ENCODE results near the gene MED4.
"Not testable (repeated sequence)": the region's sequence is repeated elsewhere in the genome, so short reads cannot be mapped to it uniquely, and the experiment has no call there.

The MED4 gene

GRCh38 chr13:48094404-48094780, 512 bp downstream of the MED4 start:
- no peak for DNase-seq (ENCODE audit: low read depth in 2 of 2)

- no peak for DNase-seq (ENCODE audit: low read depth in 2 of 2)
Measured at GRCh38 chr13:48093588-48093987, 1.3 kb downstream of the MED4 start.

DNA sequence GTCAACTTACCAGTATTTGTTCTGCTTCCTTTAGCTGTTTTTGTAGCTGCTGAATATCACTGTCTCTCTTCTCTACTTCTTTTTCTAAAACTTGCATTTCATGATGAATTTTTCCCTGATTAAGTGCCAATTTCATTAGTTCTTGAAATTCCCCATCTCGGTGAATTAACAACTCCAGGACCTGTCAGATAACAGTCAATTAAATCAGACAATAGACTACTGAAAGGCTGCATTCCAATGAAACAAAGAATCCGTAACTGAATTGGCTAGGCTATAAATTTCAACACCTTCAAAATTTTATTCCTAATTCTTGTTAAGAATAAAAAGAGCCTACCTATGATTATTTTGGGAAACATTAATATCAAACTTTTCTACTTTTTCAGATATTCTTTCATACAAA, 8.6 kb downstream of the MED4 start:
- DNase-seq (ENCODE audit: low read depth in 2 of 2) = no peak

DNA sequence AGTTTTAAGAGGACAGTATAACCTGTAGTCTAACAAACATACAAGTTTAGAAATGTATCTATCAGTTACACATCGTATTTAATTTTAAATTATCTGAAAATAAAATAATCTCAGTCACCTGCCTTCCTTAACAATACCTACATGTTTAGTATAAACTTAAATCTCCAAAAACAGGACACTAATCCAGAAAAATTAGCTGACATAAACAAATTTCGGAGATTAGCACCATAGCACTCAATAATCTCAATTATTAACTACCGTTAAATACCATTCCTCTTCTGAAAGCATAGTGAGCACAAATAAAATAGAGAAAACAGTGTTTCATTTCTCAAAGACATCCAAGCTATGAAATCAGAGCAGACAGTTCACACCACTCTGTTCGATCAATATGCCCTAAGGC, 13.2 kb downstream of the MED4 start:
- DNase-seq (ENCODE audit: low read depth in 2 of 2) = no peak

DNA sequence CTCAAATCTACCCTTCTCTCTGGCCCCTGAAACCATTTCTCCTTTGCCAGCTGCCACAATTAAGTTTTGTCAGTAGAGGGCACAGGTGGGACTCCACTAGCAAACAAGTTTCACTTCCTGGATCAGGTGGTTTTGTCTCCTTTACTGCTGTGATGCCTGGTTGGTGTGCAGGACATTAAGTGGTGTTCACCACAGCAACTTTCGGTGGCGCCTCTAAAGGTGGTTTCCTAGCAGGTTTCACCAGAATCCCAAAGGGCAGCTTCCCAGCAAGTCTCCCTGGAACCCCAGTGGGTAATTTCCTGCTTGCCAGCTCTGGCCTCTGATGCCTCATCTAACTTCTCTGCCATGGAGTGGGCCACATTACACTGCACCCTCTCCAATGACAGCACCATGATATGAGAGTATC, 16.6 kb downstream of the MED4 start:
- no peak for DNase-seq (ENCODE audit: low read depth in 2 of 2)

DNA sequence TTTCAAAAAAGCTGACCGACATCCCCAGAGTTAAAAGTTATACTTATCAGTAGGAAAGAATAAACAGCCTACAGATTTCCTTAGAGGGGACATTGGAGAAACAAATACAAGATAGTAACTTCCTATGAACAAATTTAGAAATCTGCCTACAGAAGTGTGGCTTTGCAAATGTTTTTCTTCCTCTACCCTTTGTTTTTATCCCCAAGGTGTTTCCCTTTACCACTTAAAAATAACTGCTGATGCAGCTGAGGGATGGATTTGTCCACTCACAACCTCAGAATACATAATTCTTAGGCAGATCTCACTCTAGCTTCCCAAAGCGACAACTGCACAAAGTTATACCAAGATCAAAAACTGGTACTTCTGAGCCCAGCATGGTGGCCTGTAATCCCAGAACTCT, 20.9 kb downstream of the MED4 start:
- DNase-seq (ENCODE audit: low read depth in 2 of 2) = no peak

GRCh38 chr13:48072787-48073186, 22.1 kb downstream of the MED4 start:
- DNase-seq (ENCODE audit: low read depth in 2 of 2) = no peak

DNA sequence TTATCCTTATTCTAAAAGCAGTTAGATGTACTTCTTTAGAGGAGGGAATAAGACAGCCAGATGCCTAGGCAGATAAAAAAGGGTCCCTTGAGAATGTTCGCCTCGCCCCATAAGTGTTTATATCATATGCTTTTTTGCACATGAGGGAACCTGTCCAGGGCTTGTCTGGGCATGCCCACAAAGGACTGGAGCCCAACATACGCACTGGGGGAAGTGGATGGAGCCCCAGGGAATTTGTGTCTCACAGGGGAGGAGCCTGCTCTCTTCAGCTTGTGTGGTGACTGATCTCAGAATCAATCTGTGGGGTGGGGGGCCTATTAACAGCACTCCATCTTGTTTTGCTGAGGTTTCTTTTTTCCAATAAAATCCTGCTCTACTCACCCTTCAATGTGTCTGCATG, 22.6 kb downstream of the MED4 start:
- no peak for DNase-seq (ENCODE audit: low read depth in 2 of 2)

DNA sequence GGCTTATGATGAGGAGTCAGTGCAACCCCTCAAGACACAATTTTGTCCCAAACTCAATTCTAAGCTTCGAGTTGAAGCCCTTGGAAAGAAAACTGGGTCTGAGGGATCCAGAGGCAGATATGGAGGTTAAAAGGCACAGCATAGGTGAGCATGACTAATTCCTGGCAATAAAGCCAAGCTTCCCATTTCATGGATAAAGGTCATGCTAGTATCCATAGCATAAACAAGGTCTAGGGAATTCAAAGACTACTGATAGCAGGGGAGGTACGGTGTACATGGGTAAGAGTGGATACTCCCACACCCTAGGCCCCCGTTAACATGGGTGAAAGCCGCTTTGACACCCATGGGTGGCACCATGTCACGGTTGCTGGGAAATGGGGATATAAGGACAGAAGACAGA, 24.0 kb downstream of the MED4 start:
- no peak for DNase-seq (ENCODE audit: low read depth in 2 of 2)

- DNase-seq (ENCODE audit: low read depth in 2 of 2) = no peak
Measured at GRCh38 chr13:48069573-48069972, 25.3 kb downstream of the MED4 start.

GRCh38 chr13:48068952-48069351, 26.0 kb downstream of the MED4 start:
- DNase-seq (ENCODE audit: low read depth in 2 of 2) = no peak

DNA sequence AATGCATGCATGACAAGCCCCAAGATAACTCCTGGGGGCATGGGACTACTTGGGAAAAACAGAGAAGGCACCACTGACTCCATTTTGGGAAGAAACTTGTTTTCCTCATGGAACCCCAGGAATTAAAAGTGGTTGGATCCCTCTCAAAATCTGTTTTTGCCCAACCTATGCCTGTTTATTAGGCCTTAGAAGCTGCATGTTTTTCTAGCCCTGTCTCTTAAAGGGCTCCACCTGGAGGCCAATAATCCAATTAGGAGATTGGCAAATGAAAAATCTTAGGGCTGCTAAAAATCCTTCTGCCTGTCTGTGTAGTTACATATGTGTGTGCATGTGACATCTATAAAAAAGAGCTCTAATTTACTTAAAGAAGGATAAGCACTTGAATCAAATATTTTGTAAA, 26.9 kb downstream of the MED4 start:
- DNase-seq (ENCODE audit: low read depth in 2 of 2) = no peak

DNA sequence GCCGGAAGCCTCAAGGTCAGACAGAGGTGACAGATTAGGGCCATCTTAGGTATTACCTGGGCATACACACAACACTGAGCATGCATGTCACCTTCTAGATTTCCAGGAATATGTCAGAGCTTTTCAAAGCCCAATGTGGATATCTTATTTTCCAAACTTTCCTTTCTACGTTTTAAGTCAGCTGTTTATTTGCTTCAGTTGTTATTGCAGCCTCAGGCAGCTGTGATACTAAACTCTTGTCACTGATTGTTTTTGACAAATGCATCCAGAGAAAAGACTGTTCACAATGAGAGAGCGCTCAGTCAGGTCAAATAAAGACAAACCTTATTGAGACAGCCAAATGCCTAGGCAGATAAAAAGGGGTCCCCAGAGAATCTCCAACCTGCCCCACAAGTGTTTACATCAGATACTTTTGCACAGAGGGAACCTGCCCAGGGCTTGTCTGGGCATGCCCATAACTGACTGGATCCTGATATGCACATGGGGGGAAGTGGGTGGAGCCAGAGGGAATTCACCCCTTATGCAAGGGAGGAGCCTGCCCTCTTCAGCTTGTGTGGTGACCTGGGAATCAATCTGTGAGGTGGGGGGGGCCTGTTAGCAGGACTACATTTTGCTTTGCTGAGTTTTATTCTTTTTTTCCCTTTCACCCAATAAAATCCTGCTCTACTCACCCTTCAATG, 28.5 kb downstream of the MED4 start:
- no peak for DNase-seq (ENCODE audit: low read depth in 2 of 2)

GRCh38 chr13:48059951-48060350, 35.0 kb downstream of the MED4 start:
- not testable (repeated sequence) for DNase-seq (ENCODE audit: low read depth in 2 of 2)

GRCh38 chr13:48058536-48058935, 36.4 kb downstream of the MED4 start:
- DNase-seq (ENCODE audit: low read depth in 2 of 2) = not testable (repeated sequence)

GRCh38 chr13:48055712-48056111, 39.2 kb downstream of the MED4 start:
- DNase-seq (ENCODE audit: low read depth in 2 of 2) = no peak

GRCh38 chr13:48054601-48055000, 40.3 kb downstream of the MED4 start:
- no peak for DNase-seq (ENCODE audit: low read depth in 2 of 2)

- DNase-seq (ENCODE audit: low read depth in 2 of 2) = no peak
Measured at GRCh38 chr13:48050550-48050949, 44.4 kb downstream of the MED4 start.

GRCh38 chr13:48043789-48044503, 51.0 kb downstream of the MED4 start:
- no peak for DNase-seq (ENCODE audit: low read depth in 2 of 2)

GRCh38 chr13:48042894-48043293, 52.0 kb downstream of the MED4 start:
- no peak for DNase-seq (ENCODE audit: low read depth in 2 of 2)

- DNase-seq (ENCODE audit: low read depth in 2 of 2) = no peak
Measured at GRCh38 chr13:48040896-48041295, 54.0 kb downstream of the MED4 start.

DNA sequence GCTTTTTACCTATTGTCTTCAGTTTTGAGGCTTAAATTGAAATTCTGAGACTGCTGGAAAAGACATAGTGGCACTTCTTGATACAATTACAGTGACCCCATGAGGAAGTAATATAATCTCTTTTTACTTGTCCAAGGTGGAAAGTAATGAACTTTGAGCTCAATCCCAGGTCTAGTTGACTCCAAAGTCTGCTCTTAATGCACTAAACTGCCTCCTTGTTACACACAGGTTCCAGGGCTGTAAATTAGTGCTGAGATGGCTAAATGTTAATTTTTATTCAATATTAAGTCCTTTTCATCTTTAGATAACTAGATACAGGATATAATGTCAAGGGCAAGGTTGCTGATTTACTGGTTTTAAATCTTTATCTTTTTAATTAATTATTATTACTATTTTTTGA, 54.9 kb downstream of the MED4 start:
- no peak for DNase-seq (ENCODE audit: low read depth in 2 of 2)

- DNase-seq (ENCODE audit: low read depth in 2 of 2) = no peak
Measured at GRCh38 chr13:48038761-48039160, 56.1 kb downstream of the MED4 start.

Data from stimulated activated CD4-positive, alpha-beta T cell treated with anti-CD3 and anti-CD28 coated beads, Interleukin-1b, Interleukin-23, amount 100 ng/mL, for 1 hour (primary cell).